H1 (cell line): Measurements from ENCODE around the gene KRTAP19-4. TPM values are rescaled to one million over a fixed set of nuclear protein-coding genes. Genes with fewer than 3 reads are reported as not detected.

ENCODE experiments used
- BCL11A ChIP-seq, 2 experiments: IDR thresholded peaks; one replicate each; pipeline ENCODE4 v1.6.1; 2011; ENCODE audit warnings: low read depth in 2 of 2, low read length in 2 of 2, mild to moderate bottlenecking in 2 of 2
- CHD7 ChIP-seq: fragments of 300-600 bp; sonication (generic); IDR thresholded peaks from 2 replicates; pipeline ENCODE4 v1.7.1; 2012; ENCODE audit warnings: low read length, moderate library complexity, mild to moderate bottlenecking, inconsistent platforms; ENCODE audit not compliant: insufficient replicate concordance
- EZH2 ChIP-seq: fragments of 200-600 bp; sonication (generic); IDR thresholded peaks from 2 replicates; pipeline ENCODE4 v1.7.1; 2012; ENCODE audit warnings: low read depth, mild to moderate bottlenecking, moderate library complexity, low read length, inconsistent platforms; ENCODE audit not compliant: severe bottlenecking
- FOSL1 ChIP-seq: IDR thresholded peaks from 2 replicates; pipeline ENCODE4 v1.6.1; 2011; ENCODE audit warnings: mild to moderate bottlenecking, low read depth, low read length, moderate library complexity; ENCODE audit not compliant: insufficient read depth
- HDAC2 ChIP-seq, 2 experiments: fragments of 300-600 bp in 1 of 2; sonication (generic) in 1 of 2; IDR thresholded peaks; 2 replicates each; pipeline ENCODE4 v1.6.1; 2011 to 2012; ENCODE audit warnings: low read depth in 2 of 2, low read length in 2 of 2, mild to moderate bottlenecking in 2 of 2, moderate library complexity in 2 of 2, borderline replicate concordance in 1 of 2, inconsistent platforms in 1 of 2
- NRF1 ChIP-seq: IDR thresholded peaks from 2 replicates; pipeline ENCODE4 v1.6.1; 2011; ENCODE audit warnings: mild to moderate bottlenecking, low read depth, low read length, improper control_type of control experiment
- POLR2AphosphoS5 ChIP-seq: IDR thresholded peaks from 2 replicates; pipeline ENCODE4 v1.6.1; 2011; ENCODE audit warnings: low read depth, low read length
- SAP30 ChIP-seq: fragments of 300-600 bp; sonication (generic); IDR thresholded peaks from 2 replicates; pipeline ENCODE4 v1.7.1; 2012; ENCODE audit warnings: low read length, moderate library complexity, mild to moderate bottlenecking, inconsistent platforms; ENCODE audit not compliant: insufficient read depth, insufficient replicate concordance
- TCF12 ChIP-seq: IDR thresholded peaks from 2 replicates; pipeline ENCODE4 v1.6.1; 2011; ENCODE audit warnings: low read depth, mild to moderate bottlenecking, low read length
- YY1 ChIP-seq: IDR thresholded peaks from 2 replicates; pipeline ENCODE4 v1.6.1; 2011; ENCODE audit warnings: low read depth, mild to moderate bottlenecking, low read length
- polyA plus RNA-seq, 7 experiments: library from polyadenylated mRNA; depleted of rRNA in 3 of 7; stranded (reverse) in 5 of 7; unstranded in 2 of 7; fragments of >200 nt in 5 of 7; fragments of 200-250 nt in 2 of 7; gene quantifications; 1 replicate in 5 of 7; 2 replicates in 1 of 7; 4 replicates in 1 of 7; pipeline versions ENCODE4 v1.2.1 to v1.2.3, GENCODE V29; 2011 to 2013; ENCODE audit warnings: missing spikeins in 2 of 7, mixed read lengths in 2 of 7
- total RNA-seq: library from RNA; stranded (reverse); fragmentation: NEBNext Ultra II Directional; extraction: Animal tissue kit (Norgen Biotek cat#: 25700); gene quantifications from 2 replicates; pipeline ENCODE4 v1.2.1, GENCODE V29; 2021

KRTAP19-4 gene
- total and polyA plus RNA-seq, 2 of the 8 experiments (the other 6 are each of a cell fraction or from before 2014, with no cell fraction given) = not detected

- no peak for TF ChIP-seq CHD7
- TF ChIP-seq EZH2 = no peak
- TF ChIP-seq POLR2AphosphoS5 = no peak
- no peak for TF ChIP-seq YY1
- no peak for TF ChIP-seq BCL11A (IDR thresholded peaks at IDR 0.05; ENCODE audit: low read depth in 2 of 2, low read length in 2 of 2)
- no peak for TF ChIP-seq FOSL1
- no peak for TF ChIP-seq NRF1
- no peak for TF ChIP-seq TCF12
- TF ChIP-seq HDAC2 (IDR thresholded peaks at IDR 0.05; ENCODE audit: borderline replicate concordance in 1 of 2, low read depth in 2 of 2, low read length in 2 of 2) = no peak
- TF ChIP-seq SAP30 = no peak
Observed at GRCh38 chr21:30518876-30519275, 21.9 kb upstream of the KRTAP19-4 start (continued).
